ENCODE measurements around the gene SETD1A.

Gene SETD1A

GRCh38 chr16:30957456-30958174 lies at the start of gene SETD1A:
Gene SETD1A (plus strand): TSS chr16:30957754. CDS start chr16:30958732, 978 bp downstream.
- DNase-seq = peak; percentile 99

- no peak for DNase-seq
Observed at GRCh38 chr16:30910427-30911029, 47.0 kb upstream of the SETD1A start.

- DNase-seq = no peak
Observed at GRCh38 chr16:30912794-30913412, 44.7 kb upstream of the SETD1A start.

- no peak for DNase-seq
Observed at GRCh38 chr16:30914830-30915229, 42.7 kb upstream of the SETD1A start.

GRCh38 chr16:30918614-30919013 lies 38.9 kb upstream of the SETD1A start:
- DNase-seq = no peak

GRCh38 chr16:30920891-30921290 lies 36.7 kb upstream of the SETD1A start:
- DNase-seq = no peak

- no peak for DNase-seq
Observed at GRCh38 chr16:30921459-30921747, 36.2 kb upstream of the SETD1A start.

GRCh38 chr16:30921748-30922419 lies 35.7 kb upstream of the SETD1A start:
- peak; percentile 93 for DNase-seq

GRCh38 chr16:30922420-30922959 lies 35.1 kb upstream of the SETD1A start:
- peak; percentile 99 for DNase-seq

GRCh38 chr16:30922960-30923535 lies 34.5 kb upstream of the SETD1A start:
- DNase-seq = peak; percentile 97

- no peak for DNase-seq
Observed at GRCh38 chr16:30923554-30924075, 33.9 kb upstream of the SETD1A start, which contains the start of gene FBXL19. Gene FBXL19 (plus strand): TSS chr16:30923572. CDS start chr16:30925755, 2,183 bp downstream.

GRCh38 chr16:30924076-30924912 lies 33.3 kb upstream of the SETD1A start:
- no peak for DNase-seq

GRCh38 chr16:30924913-30925631 lies 32.5 kb upstream of the SETD1A start:
- no peak for DNase-seq

GRCh38 chr16:30925632-30925987 lies 31.9 kb upstream of the SETD1A start:
- no peak for DNase-seq

GRCh38 chr16:30925995-30926811 lies 31.4 kb upstream of the SETD1A start:
- DNase-seq = no peak

GRCh38 chr16:30926937-30927788 lies 30.4 kb upstream of the SETD1A start:
- no peak for DNase-seq

GRCh38 chr16:30927789-30928378 lies 29.7 kb upstream of the SETD1A start:
- peak; percentile 54 for DNase-seq

- DNase-seq = no peak
Observed at GRCh38 chr16:30928390-30928789, 29.2 kb upstream of the SETD1A start.

GRCh38 chr16:30929167-30929566 lies 28.4 kb upstream of the SETD1A start:
- no peak for DNase-seq

All from CD4-positive, alpha-beta T cell treated with Interleukin-17A for 4 hours (primary cell).